Mesothelial cell of epicardium (in vitro differentiated cells): ENCODE data around the gene COL4A1. TPM values are rescaled to one million over a fixed set of nuclear protein-coding genes. Genes with fewer than 3 reads are reported as not detected.

Experiments
- DNase-seq, 2 experiments: peaks; one replicate each; pipeline ENCODE4 v3.0.0; 2021; ENCODE audit warnings: low spot score in 2 of 2; ENCODE audit not compliant: unreplicated experiment in 2 of 2
- H3K27ac Mint-ChIP-seq: 2 replicates; pipeline ENCODE4 v1.8.0; 2021; ENCODE audit warnings: mixed read lengths
- H3K27me3 Mint-ChIP-seq: 2 replicates; pipeline ENCODE4 v1.8.0; 2021; ENCODE audit warnings: low read depth, mixed read lengths
- H3K36me3 Mint-ChIP-seq: 2 replicates; pipeline ENCODE4 v1.8.0; 2021; ENCODE audit warnings: mixed read lengths
- H3K4me1 Mint-ChIP-seq: 2 replicates; pipeline ENCODE4 v1.8.0; 2021; ENCODE audit warnings: mixed read lengths
- H3K4me3 Mint-ChIP-seq: 2 replicates; pipeline ENCODE4 v1.8.0; 2021; ENCODE audit warnings: mild to moderate bottlenecking, moderate library complexity, mixed read lengths
- H3K9me3 Mint-ChIP-seq: 2 replicates; pipeline ENCODE4 v1.8.0; 2021; ENCODE audit warnings: mixed read lengths
- CTCF ChIP-seq: fragments of 200-600 bp; sonication (generic); IDR thresholded peaks from one replicate; pipeline ENCODE4 v1.5.0; 2021; ENCODE audit warnings: antibody characterized with exemption; ENCODE audit not compliant: unreplicated experiment
- total RNA-seq: library from RNA; stranded (reverse); gene quantifications from 3 replicates; pipeline ENCODE4 v1.2.1, GENCODE V29; 2021

The COL4A1 gene
- total RNA-seq, 1 donor from 2014 or later = 362 TPM

GRCh38 chr13:110290826-110291225 is 16.1 kb downstream of the COL4A1 start:
- no peak for DNase-seq
- Mint-ChIP-seq H3K27me3 (no peaks in the 10 kb centered on the region), H3K4me3 (no peak overlapping the region), H3K9me3 (peaks cover 8% of the 10 kb centered on the region), H3K4me1 (no peaks in the 10 kb centered on the region), H3K27ac (no peak overlapping the region), H3K36me3 (peaks cover 30% of the 10 kb centered on the region)
- TF ChIP-seq CTCF = no peak

GRCh38 chr13:110290153-110290552 is 16.8 kb downstream of the COL4A1 start:
- no peaks in the 10 kb centered on the region for H3K4me1 Mint-ChIP-seq
- no peaks in the 10 kb centered on the region for H3K27me3 Mint-ChIP-seq
- no peak overlapping the region for H3K4me3 Mint-ChIP-seq
- TF ChIP-seq CTCF = no peak
- peaks cover 30% of the 10 kb centered on the region for H3K36me3 Mint-ChIP-seq
- DNase-seq = no peak
- H3K27ac Mint-ChIP-seq = no peak overlapping the region
- H3K9me3 Mint-ChIP-seq = peaks cover 8% of the 10 kb centered on the region

- Mint-ChIP-seq H3K36me3 (peaks cover 30% of the 10 kb centered on the region), H3K27me3 (no peaks in the 10 kb centered on the region), H3K27ac (no peak overlapping the region), H3K4me1 (no peaks in the 10 kb centered on the region), H3K4me3 (no peak overlapping the region), H3K9me3 (peaks cover 8% of the 10 kb centered on the region)
- no peak for DNase-seq
- TF ChIP-seq CTCF = no peak
Observed at GRCh38 chr13:110289661-110290060, 17.3 kb downstream of the COL4A1 start.

- no peak overlapping the region for H3K27ac Mint-ChIP-seq
- H3K4me3 Mint-ChIP-seq = no peak overlapping the region
- TF ChIP-seq CTCF = no peak
- H3K27me3 Mint-ChIP-seq = no peaks in the 10 kb centered on the region
- no peak for DNase-seq
- no peaks in the 10 kb centered on the region for H3K4me1 Mint-ChIP-seq
- peaks cover 8% of the 10 kb centered on the region for H3K9me3 Mint-ChIP-seq
- H3K36me3 Mint-ChIP-seq = peaks cover 28% of the 10 kb centered on the region
Observed at GRCh38 chr13:110289174-110289573, 17.8 kb downstream of the COL4A1 start.

GRCh38 chr13:110286833-110287819 is 19.8 kb downstream of the COL4A1 start:
- no peak overlapping the region for H3K4me3 Mint-ChIP-seq
- no peaks in the 10 kb centered on the region for H3K4me1 Mint-ChIP-seq
- peaks cover 3% of the 10 kb centered on the region for H3K9me3 Mint-ChIP-seq
- H3K27ac Mint-ChIP-seq = no peak overlapping the region
- no peak for DNase-seq
- no peaks in the 10 kb centered on the region for H3K27me3 Mint-ChIP-seq
- H3K36me3 Mint-ChIP-seq = peaks cover 21% of the 10 kb centered on the region
- TF ChIP-seq CTCF = no peak
